DMS153 treated with DMSO at 0.1 percent for 48 hours (cell line): ENCODE measurements around the gene PCYT2.

ENCODE experiments used
- DNase-seq: peaks from one replicate; lab custom pipeline; 2025; ENCODE audit not compliant: unreplicated experiment; lab: John Stamatoyannopoulos, UW

Gene PCYT2

DNA sequence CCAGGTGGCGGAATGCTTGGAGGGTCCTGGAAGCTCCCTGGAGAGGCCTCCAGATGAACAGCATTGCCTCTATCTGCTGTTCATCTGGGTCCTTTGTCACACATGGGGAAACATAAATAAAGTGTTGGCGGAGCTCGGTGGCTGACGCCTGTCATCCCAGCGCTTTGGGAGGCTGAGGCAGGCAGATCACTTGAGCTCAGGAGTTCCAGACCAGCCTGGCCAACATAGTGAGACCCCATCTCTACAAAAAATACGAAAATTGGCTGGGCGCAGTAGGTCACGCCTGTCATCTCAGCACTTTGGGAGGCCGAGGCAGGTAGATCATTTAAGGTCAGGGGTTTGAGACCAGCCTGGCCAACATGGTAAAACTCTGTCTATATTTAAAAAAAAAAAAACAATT, 33.7 kb upstream of the PCYT2 start:
- DNase-seq = no peak

DNA sequence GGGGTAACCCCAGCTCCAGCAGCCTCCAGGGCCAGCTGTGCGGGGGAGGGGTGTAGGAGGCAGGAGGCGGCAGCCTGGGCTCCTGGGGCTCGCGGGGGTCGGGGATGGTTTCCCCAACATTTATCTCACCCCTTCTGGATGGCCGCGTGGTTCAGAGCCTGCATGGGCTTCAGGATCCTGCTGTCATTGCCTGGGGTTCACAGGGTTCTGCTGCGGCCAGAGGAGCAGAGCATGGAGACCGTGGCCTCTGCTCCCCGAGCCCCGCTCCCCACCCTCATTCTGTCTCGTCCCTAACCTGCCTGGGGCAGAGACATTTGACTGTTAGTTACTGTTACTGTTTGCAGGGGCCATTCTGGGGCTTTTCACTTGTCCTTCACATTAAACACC, 31.0 kb upstream of the PCYT2 start:
- no peak for DNase-seq

DNA sequence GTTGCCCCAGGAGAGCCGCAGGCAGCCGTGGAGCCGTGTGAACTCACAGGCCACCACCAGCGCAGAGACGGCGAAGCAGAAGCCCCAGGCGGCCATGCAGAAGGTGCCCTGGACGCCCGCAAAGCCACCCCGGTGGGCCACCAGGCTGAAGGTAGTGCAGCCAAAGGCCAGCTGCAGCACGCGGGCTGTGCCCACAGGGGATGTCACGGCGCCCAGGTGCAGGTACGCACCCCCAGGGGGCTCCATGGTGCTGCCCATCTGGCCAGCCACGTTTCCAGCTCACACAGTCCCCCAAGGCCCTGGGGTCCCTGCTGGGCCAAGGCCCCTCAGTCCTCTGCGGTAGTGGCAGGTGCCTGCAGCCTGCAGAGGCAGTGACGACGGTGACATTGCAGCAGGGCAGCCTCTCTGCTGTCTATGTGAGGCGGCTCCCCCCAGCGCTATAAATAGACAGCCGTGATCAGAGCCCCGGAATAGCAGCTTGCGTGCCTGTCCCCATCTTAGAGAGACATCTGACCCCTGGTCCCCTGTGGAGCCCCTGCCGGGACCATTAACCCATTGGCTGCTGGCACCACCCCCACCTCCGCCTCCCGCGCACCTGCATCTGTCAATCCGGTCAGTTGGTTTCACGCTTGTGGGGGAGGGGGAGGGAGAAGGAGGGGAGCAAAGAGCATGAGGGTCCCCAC, 30.4 kb upstream of the PCYT2 start:
- no peak for DNase-seq

DNA sequence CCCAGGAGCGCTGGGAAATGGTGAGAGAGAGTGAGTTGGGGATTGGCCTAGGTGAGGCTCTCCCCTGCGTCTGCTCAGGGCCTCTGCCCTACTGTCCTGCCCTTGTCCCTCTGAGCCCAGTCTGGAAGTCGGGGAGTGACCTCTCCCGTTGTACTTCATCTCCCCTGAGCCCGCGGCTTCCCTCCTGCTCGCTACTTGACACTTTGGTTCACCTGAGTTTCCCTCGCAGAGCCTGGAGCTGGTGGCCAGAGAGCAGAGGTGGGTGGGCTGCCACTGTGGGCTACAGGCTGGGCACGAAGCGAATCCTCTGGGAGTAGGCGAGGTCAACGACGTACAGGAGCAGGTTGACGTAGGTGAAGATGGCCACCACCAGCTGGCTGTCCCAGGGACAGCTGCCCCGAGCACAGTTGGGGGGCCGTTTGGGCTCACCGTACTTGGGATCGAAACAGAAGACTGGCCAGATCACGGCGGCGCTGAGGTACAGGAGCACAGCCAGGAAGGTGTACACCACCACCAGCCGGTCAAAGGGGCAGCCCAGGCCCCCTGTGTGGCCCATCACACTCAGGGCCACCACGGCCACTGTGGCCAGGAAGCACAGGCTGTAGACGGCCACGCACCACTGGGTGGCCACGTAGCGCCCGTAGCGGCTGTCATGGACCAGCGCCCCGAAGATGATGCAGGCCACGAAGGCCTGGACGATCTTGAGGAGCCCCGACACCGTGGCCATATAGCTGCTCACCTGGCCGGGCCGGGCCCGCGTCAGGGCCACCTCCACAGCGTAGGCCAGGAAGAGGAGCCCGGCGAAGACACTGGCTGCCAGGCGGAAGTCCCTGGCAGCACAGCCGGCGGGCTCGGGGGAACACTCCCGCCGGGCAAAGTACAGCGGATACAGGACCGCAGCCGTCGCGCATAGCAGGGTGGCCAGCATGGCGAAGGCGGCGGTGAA, 29.6 kb upstream of the PCYT2 start:
- DNase-seq = no peak

DNA sequence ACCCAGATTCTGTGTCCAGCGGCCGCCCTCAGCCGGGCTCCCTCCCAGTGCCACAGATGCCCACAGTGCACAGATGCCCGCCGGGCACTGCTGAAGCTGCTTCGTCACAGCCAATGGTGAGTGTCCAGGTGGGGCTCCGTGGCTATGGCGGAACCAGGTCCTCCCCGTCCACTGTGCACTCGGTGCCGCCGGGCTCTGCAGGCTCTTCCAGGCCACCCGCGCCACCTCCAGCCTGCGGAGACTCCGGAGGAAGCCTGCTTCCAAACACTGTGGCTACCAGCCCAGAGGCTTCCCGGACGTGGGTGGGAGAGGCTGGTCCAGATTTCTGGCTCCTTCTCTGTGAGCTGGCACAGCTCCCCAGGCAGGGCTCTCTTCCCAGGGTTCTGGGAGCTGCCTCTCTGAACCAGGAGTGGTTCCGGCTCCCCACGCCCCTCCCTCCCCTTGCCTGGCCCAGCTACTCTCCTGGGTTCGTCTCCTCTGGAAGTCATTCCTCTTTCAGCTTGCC, 28.7 kb upstream of the PCYT2 start:
- DNase-seq = no peak

DNA sequence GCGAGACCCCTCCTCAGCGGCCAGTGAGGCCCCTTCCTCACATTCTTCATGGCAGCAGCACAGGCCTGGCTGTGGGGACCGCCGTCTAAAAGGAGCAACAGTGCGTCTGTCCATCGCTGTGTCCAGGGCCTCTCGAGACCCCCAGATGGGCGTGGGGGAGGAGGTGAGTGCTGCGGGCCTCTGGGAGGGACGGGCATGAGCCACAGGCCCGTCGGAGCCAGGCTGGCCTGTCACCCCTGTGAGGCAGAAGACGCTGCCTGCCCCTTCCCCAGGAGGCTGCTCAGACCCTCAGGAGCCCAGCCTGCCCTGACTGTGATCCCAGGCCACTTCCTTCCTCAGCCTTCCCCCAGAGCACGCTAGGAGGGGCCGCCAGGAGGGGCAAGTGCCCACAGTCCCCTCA, 28.0 kb upstream of the PCYT2 start:
- no peak for DNase-seq

DNA sequence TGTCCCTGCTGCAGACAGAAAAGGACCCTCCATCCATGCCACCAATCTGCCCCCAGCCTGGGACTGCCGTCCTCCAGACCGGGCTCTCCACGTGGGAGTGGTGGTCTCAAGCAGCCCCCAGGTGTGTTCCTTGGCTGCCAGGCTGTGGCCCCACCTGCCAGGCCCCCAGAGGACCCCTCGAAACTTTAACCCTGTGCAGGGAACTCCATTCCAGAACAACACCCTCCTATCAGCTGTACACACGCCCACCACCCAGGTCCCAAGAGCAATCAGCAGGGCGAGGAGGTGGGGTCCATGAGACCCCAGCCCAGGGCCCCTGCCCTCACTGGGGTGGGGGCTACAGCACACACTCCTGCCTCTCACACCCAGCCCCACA, 24.5 kb upstream of the PCYT2 start:
- no peak for DNase-seq

DNA sequence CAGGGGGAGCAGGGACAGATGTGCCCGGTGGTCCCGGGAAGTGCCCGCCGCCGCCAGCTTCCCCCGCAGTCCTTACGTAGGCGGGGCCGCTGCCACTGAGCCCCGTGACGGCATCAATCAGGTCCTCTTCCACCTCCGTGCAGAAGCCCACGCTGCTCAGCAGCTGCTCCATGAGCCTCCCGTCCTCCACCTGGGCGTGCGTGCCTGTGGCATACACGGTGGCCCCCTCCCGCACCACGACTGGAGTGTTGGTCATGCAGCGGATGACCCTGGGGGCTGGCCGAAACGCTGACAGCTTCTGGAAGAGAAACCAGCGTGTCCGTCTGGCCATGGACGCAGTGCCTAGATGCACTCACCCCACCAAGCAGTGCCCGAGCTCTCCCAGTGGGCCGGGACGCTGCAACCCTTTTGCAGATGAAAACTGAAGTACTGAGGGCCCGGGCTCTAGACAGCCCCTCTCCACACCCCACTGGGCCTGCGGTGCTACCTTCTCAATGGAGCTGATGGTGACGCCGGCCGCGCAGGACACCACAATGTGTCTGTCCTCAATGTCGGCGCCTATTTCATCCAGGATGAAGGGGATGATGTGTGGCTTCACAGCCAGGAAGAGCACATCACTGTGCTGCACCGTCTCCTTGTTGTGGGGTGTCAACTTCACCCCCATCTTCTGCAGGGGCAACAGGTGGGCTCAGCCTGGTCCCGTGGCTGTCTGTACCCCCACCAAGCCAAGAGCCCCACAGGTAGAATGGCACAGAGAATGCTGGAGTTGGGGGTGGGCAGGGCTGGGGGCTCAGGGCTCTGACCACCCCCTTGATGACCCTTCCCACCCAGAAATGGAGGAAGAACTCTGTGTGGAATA, 23.9 kb upstream of the PCYT2 start:
- DNase-seq = no peak

DNA sequence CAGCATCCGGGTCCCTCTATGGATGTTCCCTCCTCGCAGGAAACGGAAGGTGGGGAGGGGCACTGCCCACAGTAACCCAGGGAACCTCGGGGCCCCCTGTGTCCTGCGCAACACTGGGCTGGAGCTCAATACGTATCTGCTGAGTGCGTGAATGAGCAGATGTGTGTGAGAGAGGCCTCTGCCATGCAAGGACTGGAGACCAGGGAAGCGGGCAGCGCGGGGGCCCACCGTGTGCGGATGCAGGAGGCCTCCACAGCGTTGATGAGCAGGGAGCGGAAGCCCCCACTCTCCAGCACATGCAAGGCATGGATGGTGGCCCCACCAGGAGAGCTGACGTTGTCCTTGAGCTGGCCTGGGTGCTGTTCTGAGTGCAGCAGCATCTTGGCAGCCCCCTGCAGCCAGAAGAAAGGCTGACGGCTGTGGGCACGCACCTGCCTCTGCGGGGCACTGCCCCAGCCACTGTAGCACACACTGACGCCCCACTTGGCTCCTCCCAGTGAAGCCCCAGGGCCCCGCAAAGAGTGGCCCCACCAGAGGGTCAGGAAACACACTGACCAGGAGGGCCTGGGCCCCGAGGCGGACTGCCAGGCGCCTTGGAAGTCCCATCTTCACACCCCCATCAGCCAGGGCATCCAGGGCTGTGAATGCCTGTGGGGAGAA, 23.0 kb upstream of the PCYT2 start:
- no peak for DNase-seq

DNA sequence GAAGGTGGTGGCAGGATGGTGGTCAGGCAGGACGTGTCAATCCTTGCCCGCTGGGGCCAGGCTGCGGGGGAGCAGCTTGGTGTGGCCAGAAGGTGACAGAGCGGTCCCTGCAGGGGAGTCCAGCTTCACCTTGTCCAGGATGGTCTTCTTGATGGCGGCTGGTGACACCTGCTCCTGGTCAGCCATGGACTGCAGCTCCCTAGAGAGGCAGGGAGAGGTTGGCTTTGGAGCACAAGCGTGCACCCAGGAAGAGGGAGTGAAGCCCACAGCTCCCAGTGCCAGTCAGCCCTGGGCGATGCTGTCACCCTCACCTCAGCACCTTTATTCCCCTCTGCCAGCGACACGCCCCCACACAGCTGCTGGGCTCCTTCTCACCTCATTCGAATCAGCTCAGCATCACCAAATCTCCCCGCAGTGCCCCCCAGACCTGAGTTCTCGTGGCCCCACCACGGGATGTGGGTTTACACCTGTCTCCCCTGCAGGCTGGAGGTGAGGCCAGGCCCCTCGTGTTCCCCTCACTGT, 22.0 kb upstream of the PCYT2 start:
- no peak for DNase-seq

DNA sequence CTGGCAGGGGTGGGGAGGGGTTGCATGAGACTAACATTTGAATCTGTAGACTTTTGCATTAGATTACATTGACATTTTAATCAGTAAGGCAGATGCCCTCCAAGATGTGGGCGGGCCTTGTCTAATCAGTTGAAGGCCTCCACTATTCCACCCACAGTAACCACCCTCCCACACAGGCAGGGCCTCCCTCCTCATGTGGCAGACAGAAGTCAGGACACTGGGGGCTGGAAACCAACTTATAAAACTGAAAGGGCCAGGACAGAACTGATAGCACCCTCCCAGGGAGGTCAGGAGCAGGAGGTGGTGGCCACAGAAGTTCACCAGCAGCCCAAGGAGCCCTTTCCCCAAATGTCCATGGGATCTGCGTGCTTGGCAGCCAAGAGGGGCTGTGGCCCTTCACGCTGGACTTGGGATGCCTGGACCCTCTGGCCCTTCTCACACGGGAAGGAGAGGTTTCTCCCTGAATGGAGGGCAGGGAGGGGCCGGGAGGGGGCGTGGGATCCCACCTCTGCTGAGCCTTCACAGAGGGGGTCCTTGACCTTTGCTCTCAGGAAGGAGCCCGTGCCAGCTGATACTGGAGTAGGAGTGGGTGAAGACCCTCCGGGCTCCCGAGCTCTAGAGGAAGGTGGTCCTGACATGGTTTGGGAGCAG, 21.3 kb upstream of the PCYT2 start:
- no peak for DNase-seq

DNA sequence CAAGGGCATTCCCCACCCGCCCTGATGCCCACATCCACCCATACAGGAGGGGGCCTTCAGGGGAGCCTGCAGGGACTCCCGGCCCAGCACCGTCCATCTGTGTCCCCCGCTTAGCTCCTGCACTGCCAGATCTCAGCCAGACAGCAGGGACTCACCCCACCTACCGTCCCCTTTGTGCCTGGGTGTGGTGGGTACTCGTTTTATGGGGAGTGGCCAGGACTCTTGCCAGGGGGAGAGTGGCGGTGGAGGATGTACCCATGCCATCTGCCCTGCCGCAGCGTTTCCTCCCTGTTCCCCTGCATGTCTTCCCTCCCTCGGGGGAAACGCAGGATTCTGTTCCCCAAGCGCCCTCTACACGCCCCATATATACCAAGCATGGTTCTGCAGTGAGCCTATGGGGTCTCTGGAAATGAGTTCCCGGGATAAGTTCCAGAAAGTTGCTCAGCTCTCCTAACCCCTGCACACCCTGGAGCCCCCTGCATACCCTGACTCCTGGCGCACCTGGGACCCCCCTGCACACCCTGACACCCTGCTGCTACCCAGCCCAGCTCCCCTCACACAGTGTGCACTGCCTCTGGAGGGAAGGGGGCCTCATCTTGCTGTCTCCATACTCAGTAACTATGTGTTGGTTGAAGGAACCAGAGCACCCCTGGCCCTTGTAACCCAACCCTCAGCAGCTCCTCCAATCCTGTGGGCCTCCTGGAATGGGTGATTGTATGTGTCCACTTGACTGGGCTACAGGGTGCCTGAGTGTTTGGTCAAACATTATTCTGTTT, 20.5 kb upstream of the PCYT2 start:
- no peak for DNase-seq

DNA sequence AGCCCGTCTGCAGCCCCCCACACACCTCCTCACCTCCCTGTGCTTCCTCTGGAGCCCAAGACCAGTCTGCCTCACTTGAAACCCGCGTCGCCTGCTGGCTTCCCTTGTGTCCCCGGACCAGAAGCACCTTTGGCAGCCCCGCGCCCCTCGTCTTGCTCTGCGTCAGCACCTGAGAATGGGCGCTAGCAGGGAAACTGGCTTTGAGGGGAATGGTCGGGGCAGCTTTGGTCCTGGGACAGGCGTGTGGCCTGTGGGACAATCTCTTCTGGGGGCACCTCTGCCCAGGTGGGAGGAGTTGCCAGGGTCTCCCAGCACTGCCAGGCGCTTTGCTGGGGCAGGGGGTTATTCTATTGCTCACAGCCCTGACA, 20.0 kb upstream of the PCYT2 start:
- no peak for DNase-seq

DNA sequence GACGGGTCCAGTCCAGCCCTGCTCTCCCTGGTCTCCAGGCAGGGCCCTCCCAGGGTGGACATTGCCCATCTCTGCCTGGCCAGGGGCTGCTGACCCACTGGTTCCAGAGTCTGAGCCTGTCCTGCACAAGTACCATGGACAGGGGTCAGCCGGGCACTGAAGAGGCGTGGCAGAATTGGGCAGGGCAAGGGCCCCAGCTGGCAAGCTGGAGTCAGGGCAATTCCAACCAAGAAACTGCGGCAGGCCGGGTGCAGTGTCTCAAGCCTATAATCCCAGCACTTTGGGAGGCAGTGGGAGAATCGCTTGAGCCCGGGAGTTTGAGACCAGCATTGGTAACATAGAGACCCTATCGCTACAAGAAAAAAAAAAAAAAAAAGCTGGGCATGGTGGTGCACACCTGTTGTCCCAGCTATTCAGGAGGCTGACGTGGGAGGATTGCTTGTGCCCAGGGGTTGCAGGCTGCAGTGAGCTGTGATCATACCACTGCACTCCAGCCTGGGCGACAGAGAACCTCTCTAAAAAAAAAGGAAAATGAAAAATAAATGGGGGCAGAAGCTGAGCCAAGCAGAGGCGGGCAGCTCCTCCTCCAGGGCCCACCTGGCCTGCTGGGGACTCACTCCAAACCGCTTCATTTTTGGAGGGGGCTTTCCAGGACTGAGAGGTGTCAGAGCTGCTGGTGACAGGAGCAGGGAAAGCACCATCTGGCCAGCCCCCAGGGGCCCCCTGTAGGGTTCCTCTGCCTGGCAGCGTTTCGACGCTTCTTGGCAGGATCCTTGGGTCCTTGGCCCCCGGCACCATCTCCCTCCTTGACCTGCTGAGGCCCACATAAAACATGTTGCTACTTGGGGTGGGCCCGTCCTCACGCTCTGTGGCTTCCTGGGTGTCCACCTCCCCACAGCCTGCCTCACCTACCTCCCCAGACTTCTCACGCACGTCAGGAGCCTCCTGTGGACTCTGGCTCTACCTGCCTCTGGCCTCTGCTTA, 19.2 kb upstream of the PCYT2 start:
- DNase-seq = no peak

DNA sequence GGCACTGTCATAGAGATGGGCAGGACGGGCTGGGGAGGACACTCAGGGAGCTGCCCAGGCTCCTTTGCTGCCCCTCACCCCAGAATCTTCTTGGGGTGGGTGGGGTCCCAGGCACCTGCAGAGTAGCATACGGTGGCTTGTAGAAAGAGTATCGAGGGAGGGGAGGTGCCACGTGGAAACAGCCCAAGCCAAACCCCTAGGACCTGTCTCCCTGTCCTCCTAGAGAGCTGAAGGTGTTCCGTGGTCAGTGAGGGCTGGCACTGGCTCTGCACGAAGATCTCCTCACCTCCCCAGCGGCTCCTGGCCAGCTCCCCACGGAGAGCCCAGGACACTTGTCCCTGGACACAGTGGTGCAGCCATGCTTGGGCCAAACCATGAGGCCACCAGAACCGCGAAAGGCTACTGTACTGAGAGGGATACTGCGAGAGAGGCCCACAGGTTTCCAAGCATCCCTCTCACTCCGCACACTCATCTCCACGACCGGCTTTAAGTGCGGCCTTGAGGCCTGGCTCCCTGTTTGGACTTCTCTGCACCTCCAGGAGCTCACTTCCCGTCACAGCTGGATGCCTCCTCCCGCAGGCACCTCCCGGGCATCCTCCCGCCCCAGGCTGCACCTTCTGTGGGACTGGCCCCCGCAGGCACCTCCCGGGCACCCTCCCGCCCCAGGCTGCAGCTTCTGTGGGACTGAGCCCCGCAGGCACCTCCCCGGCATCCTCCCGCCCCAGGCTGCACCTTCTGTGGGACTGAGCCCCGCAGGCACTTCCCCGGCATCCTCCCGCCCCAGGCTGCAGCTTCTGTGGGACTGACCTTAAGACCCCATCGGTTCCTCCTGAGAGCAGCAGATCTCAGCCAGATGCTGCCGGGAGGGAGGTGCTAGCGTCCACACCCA, 18.3 kb upstream of the PCYT2 start:
- no peak for DNase-seq

DNA sequence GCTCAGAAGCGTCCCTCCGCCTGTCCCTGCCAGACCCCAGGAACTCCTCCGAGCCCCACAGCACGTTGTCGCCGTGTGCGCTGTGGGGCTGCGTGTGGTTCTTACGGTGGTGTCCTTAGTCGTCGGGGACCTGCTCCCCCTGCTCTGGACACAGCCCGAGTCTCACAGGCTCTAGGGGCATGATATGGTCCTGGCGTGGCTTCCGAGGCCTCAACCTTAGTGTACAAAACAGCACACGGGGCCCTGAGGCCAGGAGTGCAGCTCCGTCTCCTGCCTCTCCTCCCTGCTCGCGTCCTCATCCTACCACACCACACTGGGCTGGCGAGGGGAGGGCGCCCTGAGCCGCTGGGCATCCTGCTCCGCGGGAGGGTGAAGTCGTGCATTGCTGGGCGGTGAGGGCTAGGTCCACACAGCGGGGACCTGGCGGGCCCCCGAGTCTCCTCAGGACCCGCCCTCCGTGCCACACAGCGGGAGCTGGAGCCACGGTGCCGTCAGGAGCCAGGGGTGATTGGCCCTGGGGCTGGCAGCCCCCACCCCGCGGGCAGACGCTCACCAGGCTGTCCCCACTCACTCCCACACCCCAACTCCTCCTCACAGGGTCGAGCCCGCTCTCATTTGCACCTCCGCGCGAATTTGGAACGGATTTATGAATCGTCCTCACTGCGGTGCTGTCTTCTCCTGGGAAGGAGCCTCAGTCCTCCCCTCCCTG, 17.5 kb upstream of the PCYT2 start:
- no peak for DNase-seq
